H9 (cell line): ENCODE measurements around the gene KLK11. TPM values are rescaled to one million over a fixed set of nuclear protein-coding genes. Genes with fewer than 3 reads are reported as not detected.

ENCODE experiments used
- DNase-seq: peaks from one replicate; pipeline ENCODE4 v3.0.0-alpha.2; 2017
- H2AFZ ChIP-seq: one replicate; pipeline ENCODE4 v1.6.1; 2013; ENCODE audit warnings: mild to moderate bottlenecking, low read length, control low read depth, moderate library complexity
- H2AK5ac ChIP-seq: 2 replicates; pipeline ENCODE4 v1.6.1; 2013; ENCODE audit warnings: low read length, control low read depth, mixed read lengths; ENCODE audit not compliant: insufficient read length
- H2BK120ac ChIP-seq: one replicate; pipeline ENCODE4 v1.6.1; 2013; ENCODE audit warnings: low read depth, mild to moderate bottlenecking, low read length, control low read depth, inconsistent platforms; ENCODE audit not compliant: poor library complexity, severe bottlenecking
- H2BK12ac ChIP-seq: 2 replicates; pipeline ENCODE4 v1.6.1; 2013; ENCODE audit warnings: low read length, control low read depth, mixed read lengths, low read depth; ENCODE audit not compliant: insufficient read length
- H2BK15ac ChIP-seq: 2 replicates; pipeline ENCODE4 v1.6.1; 2013; ENCODE audit warnings: low read depth, low read length, control low read depth
- H2BK20ac ChIP-seq: one replicate; pipeline ENCODE4 v1.6.1; 2013; ENCODE audit warnings: low read depth, mild to moderate bottlenecking, low read length, control low read depth, inconsistent platforms; ENCODE audit not compliant: poor library complexity, severe bottlenecking
- H2BK5ac ChIP-seq: 2 replicates; pipeline ENCODE4 v1.6.1; 2013; ENCODE audit warnings: low read length, control low read depth, mixed read lengths; ENCODE audit not compliant: insufficient read length
- H3K14ac ChIP-seq: 2 replicates; pipeline ENCODE4 v1.6.1; 2013; ENCODE audit warnings: low read length, control low read depth; ENCODE audit not compliant: insufficient read depth
- H3K18ac ChIP-seq: 2 replicates; pipeline ENCODE4 v1.6.1; 2013; ENCODE audit warnings: low read depth, mild to moderate bottlenecking, mixed read lengths, low read length, control low read depth; ENCODE audit not compliant: insufficient read length
- H3K23ac ChIP-seq: 2 replicates; pipeline ENCODE4 v1.6.1; 2013; ENCODE audit warnings: low read length, control low read depth, mixed read lengths, low read depth; ENCODE audit not compliant: insufficient read length
- H3K23me2 ChIP-seq: 2 replicates; pipeline ENCODE4 v1.6.1; 2013; ENCODE audit warnings: low read depth, mild to moderate bottlenecking, mixed read lengths, low read length, control low read depth; ENCODE audit not compliant: insufficient read length, poor library complexity, severe bottlenecking
- H3K27ac ChIP-seq: 2 replicates; pipeline ENCODE4 v1.5.1; 2013; ENCODE audit warnings: low read length, control low read depth, mixed read lengths, low read depth; ENCODE audit not compliant: insufficient read length
- H3K27me3 ChIP-seq: 2 replicates; pipeline ENCODE4 v1.6.1; 2013; ENCODE audit warnings: low read length, control low read depth, inconsistent platforms; ENCODE audit not compliant: insufficient read depth
- H3K4ac ChIP-seq: 2 replicates; pipeline ENCODE4 v1.6.1; 2013; ENCODE audit warnings: low read depth, mild to moderate bottlenecking, control low read depth, inconsistent platforms, low read length, moderate library complexity
- H3K4me1 ChIP-seq: 2 replicates; pipeline ENCODE4 v1.6.1; 2013; ENCODE audit warnings: low read length, control low read depth, inconsistent platforms; ENCODE audit not compliant: insufficient read depth
- H3K4me2 ChIP-seq: 2 replicates; pipeline ENCODE4 v1.6.1; 2013; ENCODE audit warnings: low read length, control low read depth, mixed read lengths; ENCODE audit not compliant: insufficient read length, insufficient read depth
- H3K56ac ChIP-seq: 2 replicates; pipeline ENCODE4 v1.6.1; 2013; ENCODE audit warnings: low read depth, mild to moderate bottlenecking, mixed read lengths, low read length, control low read depth; ENCODE audit not compliant: insufficient read length
- H3K79me1 ChIP-seq: 2 replicates; pipeline ENCODE4 v1.6.1; 2013; ENCODE audit warnings: low read depth, mild to moderate bottlenecking, moderate library complexity, low read length, control low read depth, inconsistent platforms; ENCODE audit not compliant: insufficient read depth, poor library complexity, severe bottlenecking
- H3K79me2 ChIP-seq: 2 replicates; pipeline ENCODE4 v1.6.1; 2013; ENCODE audit warnings: low read length, control low read depth, inconsistent platforms; ENCODE audit not compliant: insufficient read depth
- H3K9ac ChIP-seq: 2 replicates; pipeline ENCODE4 v1.6.1; 2013; ENCODE audit warnings: low read length, control low read depth, mixed read lengths; ENCODE audit not compliant: insufficient read length; ENCODE audit errors: extremely low read depth
- H3K9me3 ChIP-seq: one replicate; pipeline ENCODE4 v1.6.1; 2013; ENCODE audit warnings: low read depth, low read length, inconsistent platforms; ENCODE audit not compliant: control insufficient read depth
- H3T11ph ChIP-seq: one replicate; pipeline ENCODE4 v1.6.1; 2013; ENCODE audit warnings: mild to moderate bottlenecking, low read length, control low read depth, inconsistent platforms
- H4K20me1 ChIP-seq: one replicate; pipeline ENCODE4 v1.6.1; 2013; ENCODE audit not compliant: control insufficient read depth, insufficient read length, insufficient read depth
- H4K5ac ChIP-seq: 2 replicates; pipeline ENCODE4 v1.6.1; 2013; ENCODE audit warnings: low read depth, mild to moderate bottlenecking, mixed read lengths, low read length, control low read depth; ENCODE audit not compliant: insufficient read length
- H4K8ac ChIP-seq: replicated peaks from 2 replicates; pipeline ENCODE4 v1.6.1; 2013; ENCODE audit warnings: low read length, control low read depth, mixed read lengths, low read depth; ENCODE audit not compliant: insufficient read length
- H4K91ac ChIP-seq: 2 replicates; pipeline ENCODE4 v1.6.1; 2013; ENCODE audit warnings: low read depth, mild to moderate bottlenecking, moderate library complexity, mixed read lengths, low read length, control low read depth; ENCODE audit not compliant: insufficient read length
- H3K27ac Mint-ChIP-seq, 3 experiments: 2 replicates in 2 of 3; 3 replicates in 1 of 3; pipeline ENCODE4 v1.8.0; 2020 to 2021; ENCODE audit warnings: mixed read lengths in 3 of 3, mild to moderate bottlenecking in 1 of 3, moderate library complexity in 1 of 3
- H3K27me3 Mint-ChIP-seq: 2 replicates; pipeline ENCODE4 v1.8.0; 2021; ENCODE audit warnings: low read depth, mild to moderate bottlenecking, moderate library complexity, mixed read lengths
- H3K36me3 Mint-ChIP-seq, 3 experiments: 2 replicates in 2 of 3; 3 replicates in 1 of 3; pipeline ENCODE4 v1.8.0; 2020 to 2021; ENCODE audit warnings: low read depth in 3 of 3, mixed read lengths in 3 of 3; ENCODE audit not compliant: insufficient read depth in 1 of 3
- H3K4me1 Mint-ChIP-seq, 2 experiments: 2 replicates each; pipeline ENCODE4 v1.8.0; 2020; ENCODE audit warnings: mixed read lengths in 2 of 2
- H3K4me3 Mint-ChIP-seq, 2 experiments: 2 replicates in 1 of 2; 3 replicates in 1 of 2; pipeline ENCODE4 v1.8.0; 2020 to 2021; ENCODE audit warnings: mild to moderate bottlenecking in 2 of 2, mixed read lengths in 2 of 2, moderate library complexity in 1 of 2
- H3K9me3 Mint-ChIP-seq, 2 experiments: 2 replicates in 1 of 2; 3 replicates in 1 of 2; pipeline ENCODE4 v1.8.0; 2020; ENCODE audit warnings: mild to moderate bottlenecking in 2 of 2, mixed read lengths in 2 of 2, moderate library complexity in 1 of 2
- CTCF ChIP-seq: fragments of 200-600 bp; sonication (generic); conservative IDR thresholded peaks from 3 replicates; pipeline ENCODE4 v1.8.0; 2021; ENCODE audit warnings: antibody characterized with exemption, mild to moderate bottlenecking
- WGBS: extraction: QIAGEN DNeasy Blood & Tissue Kit; methylation state at CpG from one replicate; pipeline ENCODE4 v1.1.7; 2013; ENCODE audit warnings: missing lambda C conversion rate, low lambda C conversion rate, mixed read lengths; ENCODE audit not compliant: insufficient read length; ENCODE audit errors: extremely low coverage; 5-methylcytosine and 5-hydroxymethylcytosine counted together
- total RNA-seq: library from RNA; stranded (reverse); gene quantifications from 2 replicates; pipeline ENCODE4 v1.2.1, GENCODE V29; 2021

KLK11 gene
- total RNA-seq, 1 experiment from 2014 or later = not detected

DNA sequence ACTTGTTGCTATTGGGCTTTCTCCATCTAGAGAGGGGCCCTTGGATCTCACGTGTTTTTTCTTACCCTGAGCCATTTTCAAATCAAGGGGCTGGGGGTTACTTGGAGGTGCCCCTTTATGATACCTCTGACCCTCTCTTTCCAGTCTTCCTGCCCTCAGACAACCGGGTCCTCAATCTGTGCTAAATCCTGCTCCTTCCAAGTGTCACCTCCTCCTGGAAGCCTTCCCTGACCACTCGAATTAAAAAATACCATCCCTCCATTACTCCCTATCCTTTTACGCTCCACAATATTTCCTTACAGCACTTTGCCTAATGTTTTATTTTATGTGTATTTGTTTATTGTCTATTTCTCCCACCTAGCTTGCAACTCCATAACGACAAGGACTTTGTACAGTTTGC lies 28.4 kb downstream of the KLK11 start:
- H3K4ac ChIP-seq = no peak overlapping the region
- peaks cover 21 to 38% of the 10 kb centered on the region in 2 experiments for H3K4me1 Mint-ChIP-seq
- no peaks in the 10 kb centered on the region for H3K9me3 ChIP-seq
- peaks cover 36% of the 10 kb centered on the region for H3K27me3 Mint-ChIP-seq
- no peak overlapping the region for H2BK5ac ChIP-seq
- H2BK120ac ChIP-seq = no peak overlapping the region
- H3K9ac ChIP-seq = no peak overlapping the region
- H3K27me3 ChIP-seq = no peaks in the 10 kb centered on the region
- H3K27ac Mint-ChIP-seq = no peak overlapping the region
- H4K8ac ChIP-seq = no peak overlapping the region
- H4K5ac ChIP-seq = no peak overlapping the region
- H3K4me1 ChIP-seq = 0 out of 2 replicates have a peak, but pooled peaks cover 4% of the 10 kb centered on the region
- H3K56ac ChIP-seq = no peak overlapping the region
- no peak for DNase-seq
- H3K18ac ChIP-seq = no peak overlapping the region
- H3K4me3 Mint-ChIP-seq = no peak overlapping the region
- H2BK20ac ChIP-seq = no peak overlapping the region
- no peak overlapping the region for H2AK5ac ChIP-seq
- no peak overlapping the region for H4K91ac ChIP-seq
- TF ChIP-seq CTCF = no peak
- H2BK12ac ChIP-seq = no peak overlapping the region
- H3K79me2 ChIP-seq = no peaks in the 10 kb centered on the region
- H3K27ac ChIP-seq = no peak overlapping the region
- 100% methylated on average over 1 of the region's 5 CpGs for WGBS
- no peak overlapping the region for H3K14ac ChIP-seq
- H3K36me3 Mint-ChIP-seq = no peaks in the 10 kb centered on the region; a peak in 1 of 7 replicates
- H2AFZ ChIP-seq = no peak overlapping the region
- H3T11ph ChIP-seq = no peak overlapping the region
- H3K79me1 ChIP-seq = no peaks in the 10 kb centered on the region
- H3K23ac ChIP-seq = no peak overlapping the region
- peaks cover 6% of the 10 kb centered on the region for H3K23me2 ChIP-seq
- H4K20me1 ChIP-seq = no peaks in the 10 kb centered on the region
- H2BK15ac ChIP-seq = no peak overlapping the region
- no peak overlapping the region for H3K4me2 ChIP-seq
- H3K9me3 Mint-ChIP-seq = peaks cover 0 to 4% of the 10 kb centered on the region in 2 experiments; a peak in 2 of 5 replicates
